HepG2 (cell line): Measurements from ENCODE around the gene SOAT2. TPM values are rescaled to one million over a fixed set of nuclear protein-coding genes. Genes with fewer than 3 reads are reported as not detected.

Experiments used
- polyA plus RNA-seq, 8 experiments: library from polyadenylated mRNA; depleted of rRNA in 3 of 8; stranded (reverse) in 7 of 8; unstranded in 1 of 8; fragments of >200 nt; fragmentation: Illumina TruSeq in 4 of 8; extraction: Trizol in 4 of 8; gene quantifications; 2 replicates each; pipeline versions ENCODE4 v1.2.1 to v1.2.3, GENCODE V29; 2011 to 2016; ENCODE audit warnings: low read depth in 4 of 8, missing spikeins in 1 of 8, mixed read lengths in 1 of 8; ENCODE audit not compliant: insufficient read depth in 1 of 8
- total RNA-seq, 5 experiments: library from RNA; depleted of rRNA; stranded (reverse); fragments of >200 nt; fragmentation: Illumina TruSeq; extraction: Trizol; gene quantifications; 2 replicates each; pipeline ENCODE4 v1.2.3, GENCODE V29; 2016; ENCODE audit warnings: low read depth in 1 of 5
- TF ChIP-seq, protein P1 (sequence below): sonication (generic); formaldehyde crosslinking; IDR thresholded peaks from 2 replicates; pipeline ENCODE4 v1.4.0; 2020; ENCODE audit warnings: missing genetic modification reagents, low read depth, mild to moderate bottlenecking, borderline replicate concordance
- TF ChIP-seq, protein P2 (sequence below): sonication (generic); formaldehyde crosslinking; IDR thresholded peaks from 2 replicates; pipeline ENCODE4 v1.4.0; 2020; ENCODE audit warnings: missing genetic modification reagents, borderline replicate concordance
- TF ChIP-seq, protein P3 (sequence below): sonication (generic); formaldehyde crosslinking; conservative IDR thresholded peaks from 2 replicates; pipeline ENCODE4 v1.8.1; 2023; ENCODE audit warnings: missing genetic modification reagents
- TF ChIP-seq, protein P4 (sequence below): sonication (generic); formaldehyde crosslinking; IDR thresholded peaks from 2 replicates; pipeline ENCODE4 v1.9.0; 2021; ENCODE audit warnings: missing genetic modification reagents, mild to moderate bottlenecking, borderline replicate concordance
- TF ChIP-seq, protein P5 (sequence below): sonication (generic); formaldehyde crosslinking; IDR thresholded peaks from 2 replicates; pipeline ENCODE4 v1.5.0; 2020; ENCODE audit warnings: mild to moderate bottlenecking, missing genetic modification reagents, borderline replicate concordance
- TF ChIP-seq, protein P6 (sequence below): IDR thresholded peaks from 2 replicates; pipeline ENCODE4 v1.6.1; 2016

Gene SOAT2
- total and polyA plus RNA-seq, 2 of the 13 experiments (the other 11 are each of a cell fraction or from before 2014, with no cell fraction given), result 14.9 to 108 TPM

DNA sequence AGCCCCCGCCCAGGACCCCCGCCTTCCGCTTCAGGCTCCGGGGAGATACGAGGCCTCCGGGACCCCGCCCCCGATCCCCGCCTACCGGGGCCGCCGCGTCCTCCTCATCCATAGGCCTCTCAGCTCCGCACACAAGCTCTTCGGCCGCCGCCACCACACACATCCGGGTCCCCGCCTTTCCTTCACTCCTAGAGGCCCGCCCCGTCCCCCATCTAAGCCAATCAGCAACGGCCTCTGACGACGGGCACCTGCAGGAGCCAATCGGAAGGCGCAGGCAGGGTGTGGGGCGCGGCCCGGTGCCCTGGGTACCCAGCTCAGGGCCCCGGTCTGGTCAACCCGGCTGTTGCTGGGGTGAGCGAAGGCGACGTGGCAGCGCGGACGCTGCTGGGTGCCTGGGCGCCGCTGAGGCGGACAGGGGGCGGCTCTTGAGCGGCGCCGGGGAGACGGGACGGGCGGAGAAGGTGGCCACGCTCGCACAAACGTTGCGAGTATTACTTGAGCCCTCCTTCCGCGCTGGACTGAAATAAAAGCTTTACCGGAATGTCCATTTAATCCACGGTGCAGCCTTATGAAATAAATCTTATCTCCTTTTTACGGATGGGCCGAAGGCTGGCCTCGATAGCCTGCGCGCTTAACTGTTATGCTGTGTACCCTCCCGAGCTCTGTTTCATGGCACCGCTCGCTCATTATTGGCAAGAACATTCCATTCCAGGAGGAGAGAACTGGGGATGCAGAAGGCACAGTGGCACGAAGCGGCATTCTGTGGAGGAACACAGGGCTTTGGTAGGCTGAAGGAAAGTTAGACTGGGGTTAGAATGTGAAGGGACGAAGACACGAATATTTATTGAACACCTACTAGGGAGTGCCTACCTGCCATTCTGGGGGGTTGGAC is 23.8 kb upstream of the SOAT2 start, which contains the start of gene SPRYD3 (continued):
- TF ChIP-seq, protein P1, sequence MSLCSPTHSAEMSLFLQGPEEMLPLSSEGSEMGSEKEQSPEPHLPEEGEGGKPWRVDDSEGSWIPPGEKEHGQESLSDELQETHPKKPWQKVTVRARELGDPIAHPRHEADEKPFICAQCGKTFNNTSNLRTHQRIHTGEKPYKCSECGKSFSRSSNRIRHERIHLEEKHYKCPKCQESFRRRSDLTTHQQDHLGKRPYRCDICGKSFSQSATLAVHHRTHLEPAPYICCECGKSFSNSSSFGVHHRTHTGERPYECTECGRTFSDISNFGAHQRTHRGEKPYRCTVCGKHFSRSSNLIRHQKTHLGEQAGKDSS (CRISPR knock-in tag), result no peak
- TF ChIP-seq, protein P2, sequence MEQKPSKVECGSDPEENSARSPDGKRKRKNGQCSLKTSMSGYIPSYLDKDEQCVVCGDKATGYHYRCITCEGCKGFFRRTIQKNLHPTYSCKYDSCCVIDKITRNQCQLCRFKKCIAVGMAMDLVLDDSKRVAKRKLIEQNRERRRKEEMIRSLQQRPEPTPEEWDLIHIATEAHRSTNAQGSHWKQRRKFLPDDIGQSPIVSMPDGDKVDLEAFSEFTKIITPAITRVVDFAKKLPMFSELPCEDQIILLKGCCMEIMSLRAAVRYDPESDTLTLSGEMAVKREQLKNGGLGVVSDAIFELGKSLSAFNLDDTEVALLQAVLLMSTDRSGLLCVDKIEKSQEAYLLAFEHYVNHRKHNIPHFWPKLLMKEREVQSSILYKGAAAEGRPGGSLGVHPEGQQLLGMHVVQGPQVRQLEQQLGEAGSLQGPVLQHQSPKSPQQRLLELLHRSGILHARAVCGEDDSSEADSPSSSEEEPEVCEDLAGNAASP (CRISPR knock-in tag), result peak; percentile 46; the same call in 1 of the 2 replicates
- TF ChIP-seq, protein P3, sequence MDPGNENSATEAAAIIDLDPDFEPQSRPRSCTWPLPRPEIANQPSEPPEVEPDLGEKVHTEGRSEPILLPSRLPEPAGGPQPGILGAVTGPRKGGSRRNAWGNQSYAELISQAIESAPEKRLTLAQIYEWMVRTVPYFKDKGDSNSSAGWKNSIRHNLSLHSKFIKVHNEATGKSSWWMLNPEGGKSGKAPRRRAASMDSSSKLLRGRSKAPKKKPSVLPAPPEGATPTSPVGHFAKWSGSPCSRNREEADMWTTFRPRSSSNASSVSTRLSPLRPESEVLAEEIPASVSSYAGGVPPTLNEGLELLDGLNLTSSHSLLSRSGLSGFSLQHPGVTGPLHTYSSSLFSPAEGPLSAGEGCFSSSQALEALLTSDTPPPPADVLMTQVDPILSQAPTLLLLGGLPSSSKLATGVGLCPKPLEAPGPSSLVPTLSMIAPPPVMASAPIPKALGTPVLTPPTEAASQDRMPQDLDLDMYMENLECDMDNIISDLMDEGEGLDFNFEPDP (CRISPR knock-in tag), result no peak
- TF ChIP-seq, protein P4, sequence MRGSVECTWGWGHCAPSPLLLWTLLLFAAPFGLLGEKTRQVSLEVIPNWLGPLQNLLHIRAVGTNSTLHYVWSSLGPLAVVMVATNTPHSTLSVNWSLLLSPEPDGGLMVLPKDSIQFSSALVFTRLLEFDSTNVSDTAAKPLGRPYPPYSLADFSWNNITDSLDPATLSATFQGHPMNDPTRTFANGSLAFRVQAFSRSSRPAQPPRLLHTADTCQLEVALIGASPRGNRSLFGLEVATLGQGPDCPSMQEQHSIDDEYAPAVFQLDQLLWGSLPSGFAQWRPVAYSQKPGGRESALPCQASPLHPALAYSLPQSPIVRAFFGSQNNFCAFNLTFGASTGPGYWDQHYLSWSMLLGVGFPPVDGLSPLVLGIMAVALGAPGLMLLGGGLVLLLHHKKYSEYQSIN (CRISPR knock-in tag), result no peak
- TF ChIP-seq, protein P5, sequence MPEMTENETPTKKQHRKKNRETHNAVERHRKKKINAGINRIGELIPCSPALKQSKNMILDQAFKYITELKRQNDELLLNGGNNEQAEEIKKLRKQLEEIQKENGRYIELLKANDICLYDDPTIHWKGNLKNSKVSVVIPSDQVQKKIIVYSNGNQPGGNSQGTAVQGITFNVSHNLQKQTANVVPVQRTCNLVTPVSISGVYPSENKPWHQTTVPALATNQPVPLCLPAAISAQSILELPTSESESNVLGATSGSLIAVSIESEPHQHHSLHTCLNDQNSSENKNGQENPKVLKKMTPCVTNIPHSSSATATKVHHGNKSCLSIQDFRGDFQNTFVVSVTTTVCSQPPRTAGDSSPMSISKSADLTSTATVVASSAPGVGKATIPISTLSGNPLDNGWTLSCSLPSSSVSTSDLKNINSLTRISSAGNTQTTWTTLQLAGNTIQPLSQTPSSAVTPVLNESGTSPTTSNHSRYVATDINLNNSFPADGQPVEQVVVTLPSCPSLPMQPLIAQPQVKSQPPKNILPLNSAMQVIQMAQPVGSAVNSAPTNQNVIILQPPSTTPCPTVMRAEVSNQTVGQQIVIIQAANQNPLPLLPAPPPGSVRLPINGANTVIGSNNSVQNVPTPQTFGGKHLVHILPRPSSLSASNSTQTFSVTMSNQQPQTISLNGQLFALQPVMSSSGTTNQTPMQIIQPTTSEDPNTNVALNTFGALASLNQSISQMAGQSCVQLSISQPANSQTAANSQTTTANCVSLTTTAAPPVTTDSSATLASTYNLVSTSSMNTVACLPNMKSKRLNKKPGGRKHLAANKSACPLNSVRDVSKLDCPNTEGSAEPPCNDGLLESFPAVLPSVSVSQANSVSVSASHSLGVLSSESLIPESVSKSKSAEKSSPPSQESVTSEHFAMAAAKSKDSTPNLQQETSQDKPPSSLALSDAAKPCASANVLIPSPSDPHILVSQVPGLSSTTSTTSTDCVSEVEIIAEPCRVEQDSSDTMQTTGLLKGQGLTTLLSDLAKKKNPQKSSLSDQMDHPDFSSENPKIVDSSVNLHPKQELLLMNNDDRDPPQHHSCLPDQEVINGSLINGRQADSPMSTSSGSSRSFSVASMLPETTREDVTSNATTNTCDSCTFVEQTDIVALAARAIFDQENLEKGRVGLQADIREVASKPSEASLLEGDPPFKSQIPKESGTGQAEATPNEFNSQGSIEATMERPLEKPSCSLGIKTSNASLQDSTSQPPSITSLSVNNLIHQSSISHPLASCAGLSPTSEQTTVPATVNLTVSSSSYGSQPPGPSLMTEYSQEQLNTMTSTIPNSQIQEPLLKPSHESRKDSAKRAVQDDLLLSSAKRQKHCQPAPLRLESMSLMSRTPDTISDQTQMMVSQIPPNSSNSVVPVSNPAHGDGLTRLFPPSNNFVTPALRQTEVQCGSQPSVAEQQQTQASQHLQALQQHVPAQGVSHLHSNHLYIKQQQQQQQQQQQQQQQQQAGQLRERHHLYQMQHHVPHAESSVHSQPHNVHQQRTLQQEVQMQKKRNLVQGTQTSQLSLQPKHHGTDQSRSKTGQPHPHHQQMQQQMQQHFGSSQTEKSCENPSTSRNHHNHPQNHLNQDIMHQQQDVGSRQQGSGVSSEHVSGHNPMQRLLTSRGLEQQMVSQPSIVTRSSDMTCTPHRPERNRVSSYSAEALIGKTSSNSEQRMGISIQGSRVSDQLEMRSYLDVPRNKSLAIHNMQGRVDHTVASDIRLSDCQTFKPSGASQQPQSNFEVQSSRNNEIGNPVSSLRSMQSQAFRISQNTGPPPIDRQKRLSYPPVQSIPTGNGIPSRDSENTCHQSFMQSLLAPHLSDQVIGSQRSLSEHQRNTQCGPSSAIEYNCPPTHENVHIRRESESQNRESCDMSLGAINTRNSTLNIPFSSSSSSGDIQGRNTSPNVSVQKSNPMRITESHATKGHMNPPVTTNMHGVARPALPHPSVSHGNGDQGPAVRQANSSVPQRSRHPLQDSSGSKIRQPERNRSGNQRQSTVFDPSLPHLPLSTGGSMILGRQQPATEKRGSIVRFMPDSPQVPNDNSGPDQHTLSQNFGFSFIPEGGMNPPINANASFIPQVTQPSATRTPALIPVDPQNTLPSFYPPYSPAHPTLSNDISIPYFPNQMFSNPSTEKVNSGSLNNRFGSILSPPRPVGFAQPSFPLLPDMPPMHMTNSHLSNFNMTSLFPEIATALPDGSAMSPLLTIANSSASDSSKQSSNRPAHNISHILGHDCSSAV, result no peak
- TF ChIP-seq, protein P6, sequence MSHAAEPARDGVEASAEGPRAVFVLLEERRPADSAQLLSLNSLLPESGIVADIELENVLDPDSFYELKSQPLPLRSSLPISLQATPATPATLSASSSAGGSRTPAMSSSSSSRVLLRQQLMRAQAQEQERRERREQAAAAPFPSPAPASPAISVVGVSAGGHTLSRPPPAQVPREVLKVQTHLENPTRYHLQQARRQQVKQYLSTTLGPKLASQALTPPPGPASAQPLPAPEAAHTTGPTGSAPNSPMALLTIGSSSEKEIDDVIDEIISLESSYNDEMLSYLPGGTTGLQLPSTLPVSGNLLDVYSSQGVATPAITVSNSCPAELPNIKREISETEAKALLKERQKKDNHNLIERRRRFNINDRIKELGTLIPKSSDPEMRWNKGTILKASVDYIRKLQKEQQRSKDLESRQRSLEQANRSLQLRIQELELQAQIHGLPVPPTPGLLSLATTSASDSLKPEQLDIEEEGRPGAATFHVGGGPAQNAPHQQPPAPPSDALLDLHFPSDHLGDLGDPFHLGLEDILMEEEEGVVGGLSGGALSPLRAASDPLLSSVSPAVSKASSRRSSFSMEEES (CRISPR knock-in tag), result no peak
